PC-3 (cell line): ENCODE measurements around the gene TMEM242. TPM values are rescaled to one million over a fixed set of nuclear protein-coding genes. Genes with fewer than 3 reads are reported as not detected.

Experiments used
- ATAC-seq: fragments of 200-7000 bp; cut with Tn5 transposase; 2 replicates; pipeline ENCODE4 v1.9.1; 2020; ENCODE audit warnings: mild to moderate bottlenecking, moderate library complexity
- BruUV-seq: library from RNA; stranded (reverse); fragments of 400-500 nt; replicated peaks from 2 replicates; lab custom pipeline; 2021; lab: Mats Ljungman, UMichigan
- CTCF ChIA-PET: fragments of 300-600 bp; sonication (Branson Sonifier 250); formaldehyde crosslinking; loops from one replicate; lab custom pipeline; 2022; ENCODE audit warnings: antibody characterized with exemption; lab: Charles Lee
- POLR2A ChIA-PET: fragments of 300-600 bp; sonication (Branson Sonifier 250); formaldehyde crosslinking; loops from one replicate; lab custom pipeline; 2022; ENCODE audit warnings: antibody characterized with exemption; ENCODE audit not compliant: unreplicated experiment; lab: Charles Lee
- DNase-seq: peaks from one replicate; pipeline ENCODE4 v3.0.0-alpha.2; 2015
- H2AFZ ChIP-seq: fragments of 300-600 bp; sonication (generic); 2 replicates; pipeline ENCODE4 v1.6.0; 2016; ENCODE audit warnings: antibody characterized with exemption, low read length
- H3F3A ChIP-seq: fragments of 300-600 bp; sonication (generic); one replicate; pipeline ENCODE4 v1.6.0; 2017; ENCODE audit warnings: antibody characterized with exemption, low read length, control low read depth, mild to moderate bottlenecking; ENCODE audit not compliant: unreplicated experiment
- H3K27ac ChIP-seq: fragments of 300-600 bp; sonication (generic); 2 replicates; pipeline ENCODE4 v1.5.1; 2016; ENCODE audit warnings: mild to moderate bottlenecking, low read length
- H3K27me3 ChIP-seq: fragments of 300-600 bp; sonication (generic); 2 replicates; pipeline ENCODE4 v1.6.1; 2016; ENCODE audit warnings: low read length, mixed read lengths
- H3K36me3 ChIP-seq: fragments of 300-600 bp; sonication (generic); 2 replicates; pipeline ENCODE4 v1.6.1; 2016; ENCODE audit warnings: low read depth, mixed run types, low read length, mixed read lengths
- H3K4me1 ChIP-seq: fragments of 300-600 bp; sonication (generic); 2 replicates; pipeline ENCODE4 v1.5.1; 2016; ENCODE audit warnings: low read length; ENCODE audit not compliant: insufficient read depth
- H3K4me2 ChIP-seq: fragments of 300-600 bp; sonication (generic); 2 replicates; pipeline ENCODE4 v1.6.0; 2016; ENCODE audit warnings: low read length
- H3K4me3 ChIP-seq: fragments of 300-600 bp; sonication (generic); 2 replicates; pipeline ENCODE4 v1.5.1; 2016; ENCODE audit warnings: mild to moderate bottlenecking, low read length, mixed read lengths
- H3K79me2 ChIP-seq: fragments of 300-600 bp; sonication (generic); 2 replicates; pipeline ENCODE4 v1.6.1; 2017; ENCODE audit warnings: low read length, mixed read lengths
- H3K9ac ChIP-seq: fragments of 300-600 bp; sonication (generic); 2 replicates; pipeline ENCODE4 v1.6.0; 2016; ENCODE audit warnings: mild to moderate bottlenecking, low read length
- H3K9me2 ChIP-seq: fragments of 300-600 bp; sonication (generic); replicated peaks from 2 replicates; pipeline ENCODE4 v1.6.1; 2016; ENCODE audit warnings: mixed run types, low read length, mixed read lengths
- H3K9me3 ChIP-seq: fragments of 300-600 bp; sonication (generic); 2 replicates; pipeline ENCODE4 v1.6.1; 2016; ENCODE audit warnings: low read length, mixed read lengths
- H4K20me1 ChIP-seq: fragments of 300-600 bp; sonication (generic); 2 replicates; pipeline ENCODE4 v1.6.1; 2016; ENCODE audit warnings: low read length, mixed read lengths
- CTCF ChIP-seq: fragments of 300-600 bp; sonication (generic); conservative IDR thresholded peaks from 2 replicates; pipeline ENCODE4 v1.5.1; 2017; ENCODE audit warnings: antibody characterized with exemption, low read depth, mild to moderate bottlenecking, low read length
- EZH2 ChIP-seq: fragments of 300-600 bp; sonication (generic); IDR thresholded peaks from one replicate; pipeline ENCODE4 v1.6.1; 2017; ENCODE audit warnings: antibody characterized with exemption, mild to moderate bottlenecking, low read length; ENCODE audit not compliant: unreplicated experiment
- EZH2phosphoT487 ChIP-seq: fragments of 300-600 bp; sonication (generic); IDR thresholded peaks from 2 replicates; pipeline ENCODE4 v1.6.1; 2018; ENCODE audit warnings: mild to moderate bottlenecking, antibody characterized with exemption, low read length, borderline replicate concordance
- intact Hi-C: fragments of 100-400 bp; cut with micrococcal nuclease; formaldehyde crosslinking; loops from 2 replicates; pipeline ENCODE4 v1.9.0; 2023
- total RNA-seq: library from RNA; depleted of rRNA; stranded (reverse); fragments of >200 nt; gene quantifications from 2 replicates; pipeline ENCODE4 v1.2.3, GENCODE V29; 2014; rRNA removed

TMEM242 gene
- total RNA-seq, 1 experiment from 2014 or later: 7.9 TPM

GRCh38 chr6:157239671-157240058, 83.7 kb downstream of the TMEM242 start:
- H2AFZ ChIP-seq: peak overlapping the region; percentile 97
- H3K4me3 ChIP-seq: peak overlapping the region; percentile 68

More at GRCh38 chr6:157239671-157240058, 83.7 kb downstream of the TMEM242 start:
- ATAC-seq: no peak
- Histone ChIP-seq H3K9ac (peak overlapping the region; percentile 58), H3K79me2 (no peaks in the 10 kb centered on the region), H3K9me3 (no peaks in the 10 kb centered on the region), H3K4me1 (peaks cover 17% of the 10 kb centered on the region), H4K20me1 (no peaks in the 10 kb centered on the region), H3K27ac (no peak overlapping the region), H3F3A (no peaks in the 10 kb centered on the region), H3K4me2 (peak overlapping the region; percentile 96), H3K9me2 (no peaks in the 10 kb centered on the region), H3K36me3 (no peaks in the 10 kb centered on the region), H3K27me3 (no peaks in the 10 kb centered on the region)
- intact Hi-C loops: no loop called here
- TF ChIP-seq EZH2phosphoT487: no peak
- no peak for TF ChIP-seq CTCF
- no peak for TF ChIP-seq EZH2
- no TSS peak for BruUV-seq
- DNase-seq: no peak
- ChIA-PET CTCF (no interaction called here), POLR2A (interaction anchor here (0.6 to 0.7 kb wide), 2 partner anchors 16 to 84 kb away, joined by 3 read pairs; no protein-coding TSS in a partner anchor)

Other genes with a start within 250 kb of the TMEM242 start
- gene ZDHHC14, start 57.7 kb upstream of the TMEM242 start, total RNA-seq: 4.9 and 10.6 TPM in 2 replicates